Transverse colon (tissue), 4 donors: ENCODE measurements around the gene GK2. TPM values are rescaled to one million over a fixed set of nuclear protein-coding genes. Genes with fewer than 3 reads are reported as not detected.

Source experiments
- DNase-seq: peaks from one replicate; pipeline ENCODE4 v3.0.0-alpha.2; 2019
- H3K27ac ChIP-seq, 4 donors: fragments of 200-600 bp; sonication (generic); 2 replicates each; pipeline ENCODE4 v1.5.1; 2016 to 2018; ENCODE audit warnings: inconsistent platforms in 4 of 4
- H3K27me3 ChIP-seq: fragments of 200-600 bp; sonication (generic); 2 replicates; pipeline ENCODE4 v1.5.1; 2017; ENCODE audit warnings: inconsistent platforms
- H3K36me3 ChIP-seq, 4 donors: fragments of 200-600 bp; sonication (generic); 2 replicates each; pipeline ENCODE4 v1.5.1; 2017 to 2019; ENCODE audit warnings: inconsistent platforms in 4 of 4
- H3K4me1 ChIP-seq, 4 donors: fragments of 200-600 bp; sonication (generic); 2 replicates each; pipeline ENCODE4 v1.5.1; 2017 to 2020; ENCODE audit warnings: inconsistent platforms in 4 of 4
- H3K4me3 ChIP-seq, 4 donors: fragments of 200-600 bp; sonication (generic); 1 replicate in 1 of 4; 2 replicates in 3 of 4; pipeline versions ENCODE4 v1.5.1 to v1.6.1; 2017 to 2019; ENCODE audit warnings: inconsistent platforms in 4 of 4
- H3K9me3 ChIP-seq, 2 donors: fragments of 200-600 bp; sonication (generic); 2 replicates each; pipeline ENCODE4 v1.5.1; 2017 to 2019; ENCODE audit warnings: inconsistent platforms in 2 of 2
- EP300 ChIP-seq: sonication (generic); formaldehyde crosslinking; IDR thresholded peaks from one replicate; pipeline ENCODE4 v1.6.1; 2017; ENCODE audit warnings: antibody characterized with exemption, low read depth
- POLR2A ChIP-seq: fragments of 450-650 bp; IDR thresholded peaks from one replicate; pipeline ENCODE4 v1.6.1; 2016; ENCODE audit warnings: antibody characterized with exemption, mild to moderate bottlenecking, moderate library complexity
- POLR2AphosphoS5 ChIP-seq, 3 donors: sonication (generic); formaldehyde crosslinking; IDR thresholded peaks; one replicate each; pipeline ENCODE4 v1.6.1; 2016; ENCODE audit warnings: antibody characterized with exemption in 3 of 3
- WGBS, 2 donors: methylation state at CpG; one replicate each; pipeline ENCODE4 v1.1.5; 2018; ENCODE audit warnings: low coverage in 1 of 2; 5-methylcytosine and 5-hydroxymethylcytosine counted together
- in situ Hi-C, 4 donors: fragments of 200-750 bp; cut with MboI; loops; one replicate each; pipeline versions ENCODE4 v1.15.0 to v1.15.1; 2017; ENCODE audit warnings: low sequenced_read_pairs in 3 of 4, low pct_ligation_motif_present in 1 of 4, low pct_unique_long_range_greater_than_20kb in 1 of 4
- intact Hi-C: fragments of 100-400 bp; cut with DNase I; formaldehyde crosslinking; loops from one replicate; pipeline ENCODE4 v1.15.1; 2023; ENCODE audit warnings: low total_unique reads
- total RNA-seq, 4 donors: library from RNA; depleted of rRNA; stranded (reverse); fragments of >200 nt; gene quantifications; one replicate each; pipeline ENCODE4 v1.1.0, GENCODE V29; 2016
- TF ChIP-seq, protein P1 (sequence below), 5 experiments: fragments of 200-600 bp in 3 of 5; fragments of 450-650 bp in 2 of 5; sonication (generic) in 3 of 5; IDR thresholded peaks; 1 replicate in 2 of 5; 2 replicates in 3 of 5; pipeline ENCODE4 v1.5.1; 2016 to 2017; ENCODE audit warnings: antibody characterized with exemption in 5 of 5, inconsistent platforms in 3 of 5, mild to moderate bottlenecking in 2 of 5, moderate library complexity in 1 of 5

GK2 gene
- total RNA-seq, 4 donors from 2014 or later = not detected

DNA sequence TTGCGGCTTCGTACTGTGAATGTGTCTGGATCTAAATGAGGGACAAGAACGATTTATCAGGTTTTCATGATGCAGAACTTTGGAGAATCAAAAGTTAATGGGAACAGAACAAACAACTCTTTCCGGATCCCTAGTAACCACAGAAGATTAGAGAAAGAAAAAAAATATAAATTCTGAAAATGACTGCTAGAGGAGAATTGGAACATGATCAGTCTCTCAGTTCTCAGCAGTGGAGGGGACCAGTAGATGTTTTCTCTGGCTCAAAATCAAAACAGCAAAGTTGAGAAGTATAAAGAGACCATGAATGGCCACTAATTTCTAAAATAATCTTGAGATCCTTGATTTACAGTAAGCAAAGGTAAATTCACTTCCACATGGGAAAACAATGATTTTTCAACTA is 38.1 kb upstream of the GK2 start:
- 60 to 84% methylated on average over 4 of the region's 4 CpGs for WGBS, 2 donors
- intact Hi-C loops = no loop called here
- TF ChIP-seq POLR2AphosphoS5 (IDR thresholded peaks at IDR 0.05) (no peak), POLR2A (no peak), EP300 (no peak)
- TF ChIP-seq, protein P1, sequence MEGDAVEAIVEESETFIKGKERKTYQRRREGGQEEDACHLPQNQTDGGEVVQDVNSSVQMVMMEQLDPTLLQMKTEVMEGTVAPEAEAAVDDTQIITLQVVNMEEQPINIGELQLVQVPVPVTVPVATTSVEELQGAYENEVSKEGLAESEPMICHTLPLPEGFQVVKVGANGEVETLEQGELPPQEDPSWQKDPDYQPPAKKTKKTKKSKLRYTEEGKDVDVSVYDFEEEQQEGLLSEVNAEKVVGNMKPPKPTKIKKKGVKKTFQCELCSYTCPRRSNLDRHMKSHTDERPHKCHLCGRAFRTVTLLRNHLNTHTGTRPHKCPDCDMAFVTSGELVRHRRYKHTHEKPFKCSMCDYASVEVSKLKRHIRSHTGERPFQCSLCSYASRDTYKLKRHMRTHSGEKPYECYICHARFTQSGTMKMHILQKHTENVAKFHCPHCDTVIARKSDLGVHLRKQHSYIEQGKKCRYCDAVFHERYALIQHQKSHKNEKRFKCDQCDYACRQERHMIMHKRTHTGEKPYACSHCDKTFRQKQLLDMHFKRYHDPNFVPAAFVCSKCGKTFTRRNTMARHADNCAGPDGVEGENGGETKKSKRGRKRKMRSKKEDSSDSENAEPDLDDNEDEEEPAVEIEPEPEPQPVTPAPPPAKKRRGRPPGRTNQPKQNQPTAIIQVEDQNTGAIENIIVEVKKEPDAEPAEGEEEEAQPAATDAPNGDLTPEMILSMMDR (IDR thresholded peaks at IDR 0.05) = no peak
- Histone ChIP-seq H3K27me3 (no peaks in the 10 kb centered on the region), H3K36me3 (no peaks in the 10 kb centered on the region), H3K4me3 (no peak overlapping the region), H3K9me3 (no peaks in the 10 kb centered on the region), H3K4me1 (no peaks in the 10 kb centered on the region), H3K27ac (no peak overlapping the region)
- no peak for DNase-seq
- in situ Hi-C loops = no loop called here

DNA sequence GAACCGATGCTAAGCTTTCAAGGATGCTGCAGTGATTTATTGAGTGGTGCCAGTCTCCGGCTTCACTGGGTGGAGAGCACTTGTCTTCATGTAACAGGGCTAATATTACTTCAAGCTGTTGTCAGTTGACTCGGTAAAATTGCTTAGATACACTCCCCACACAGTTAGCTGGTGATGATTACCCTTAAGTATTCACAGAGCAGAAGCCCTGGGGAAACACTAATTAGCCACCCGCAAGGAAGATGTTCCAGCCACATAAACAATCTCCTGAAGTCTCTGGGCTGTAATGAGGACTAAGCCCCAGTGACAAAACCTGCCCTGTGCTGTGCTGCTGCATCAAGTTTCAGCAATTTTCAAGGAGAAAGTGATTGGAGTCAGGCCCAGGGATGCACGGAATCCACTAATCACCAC is 37.3 kb upstream of the GK2 start:
- no peaks in the 10 kb centered on the region for H3K9me3 ChIP-seq
- in situ Hi-C loops = no loop called here
- WGBS, 2 donors = 54% methylated on average over 5 of the region's 5 CpGs; no CpG with 5 or more reads in 1 of the 2 donors
- no peak for TF ChIP-seq EP300
- TF ChIP-seq POLR2A = no peak
- TF ChIP-seq POLR2AphosphoS5 (IDR thresholded peaks at IDR 0.05) = no peak
- TF ChIP-seq, protein P1 (IDR thresholded peaks at IDR 0.05) = no peak
- no peaks in the 10 kb centered on the region for H3K36me3 ChIP-seq
- intact Hi-C loops = no loop called here
- DNase-seq = no peak
- H3K4me3 ChIP-seq = no peak overlapping the region
- H3K27me3 ChIP-seq = no peaks in the 10 kb centered on the region
- no peak overlapping the region for H3K27ac ChIP-seq
- H3K4me1 ChIP-seq = no peaks in the 10 kb centered on the region

DNA sequence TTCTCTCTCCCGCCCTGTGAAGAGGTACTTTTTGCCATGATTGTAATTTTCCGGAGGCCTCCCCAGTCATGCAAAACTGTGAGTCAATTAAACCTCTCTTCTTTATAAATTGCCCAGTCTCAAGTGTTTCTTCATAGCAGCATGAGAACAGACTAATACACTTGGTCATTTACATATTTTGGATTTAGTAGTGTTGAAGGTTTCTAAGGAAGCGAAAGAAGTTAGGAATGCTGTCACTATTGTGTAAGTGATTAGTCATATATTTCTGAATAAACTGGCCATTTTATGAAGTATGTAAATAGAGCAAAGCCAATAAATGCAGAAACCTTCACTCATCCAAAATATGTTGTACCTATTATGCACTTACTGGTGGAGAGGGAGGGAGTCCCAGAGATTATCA is 34.4 kb upstream of the GK2 start:
- DNase-seq = no peak
- intact Hi-C loops (no loop called here), in situ Hi-C loops (no loop called here)
- H3K27me3 ChIP-seq = no peaks in the 10 kb centered on the region
- TF ChIP-seq, protein P1 (IDR thresholded peaks at IDR 0.05) = no peak
- TF ChIP-seq EP300 = no peak
- no peak for TF ChIP-seq POLR2A
- TF ChIP-seq POLR2AphosphoS5 (IDR thresholded peaks at IDR 0.05) = no peak
- H3K9me3 ChIP-seq = peaks cover 0 to 2% of the 10 kb centered on the region in 2 donors
- 95 to 97% methylated on average over 3 of the region's 3 CpGs for WGBS, 2 donors
- no peaks in the 10 kb centered on the region for H3K36me3 ChIP-seq
- H3K4me1 ChIP-seq = no peaks in the 10 kb centered on the region
- H3K27ac ChIP-seq = no peak overlapping the region
- no peak overlapping the region for H3K4me3 ChIP-seq

DNA sequence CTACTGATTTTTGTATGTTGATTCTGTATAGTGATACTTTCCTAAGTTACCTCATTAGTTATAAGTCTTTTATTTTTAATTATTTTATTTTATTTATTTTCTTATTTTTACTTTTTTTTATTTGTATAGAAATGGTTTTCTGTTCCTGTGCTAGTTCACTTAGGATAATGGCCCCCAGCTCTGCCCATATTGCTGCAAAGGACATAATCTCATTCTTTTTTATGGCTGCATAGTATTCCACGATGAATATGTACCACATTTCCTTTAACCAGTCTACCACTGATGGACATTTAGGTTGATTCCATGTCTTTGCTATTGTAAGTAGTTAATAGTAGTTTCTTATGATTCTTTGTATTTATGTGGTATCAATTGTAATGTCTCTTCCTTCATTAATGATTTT is 31.5 kb upstream of the GK2 start:
- Histone ChIP-seq H3K27ac (no peak overlapping the region), H3K36me3 (no peaks in the 10 kb centered on the region), H3K4me3 (no peak overlapping the region), H3K9me3 (peaks cover 0 to 2% of the 10 kb centered on the region in 2 donors), H3K4me1 (no peaks in the 10 kb centered on the region), H3K27me3 (no peaks in the 10 kb centered on the region)
- in situ Hi-C loops (no loop called here), intact Hi-C loops (no loop called here)
- no peak for DNase-seq
- TF ChIP-seq EP300 = no peak
- TF ChIP-seq, protein P1 (IDR thresholded peaks at IDR 0.05) = no peak
- no peak for TF ChIP-seq POLR2A
- no peak for TF ChIP-seq POLR2AphosphoS5 (IDR thresholded peaks at IDR 0.05)
- 100% methylated on average over 1 of the region's 1 CpG; no CpG with 5 or more reads in 1 of the 2 donors for WGBS, 2 donors
